Gastroesophageal sphincter (tissue), 4 donors: ENCODE data around the gene BAK1. TPM values are rescaled to one million over a fixed set of nuclear protein-coding genes. Genes with fewer than 3 reads are reported as not detected.
"Not testable (repeated sequence)": the region's sequence is repeated elsewhere in the genome, so short reads cannot be mapped to it uniquely, and the experiment has no call there.

ENCODE experiments used
- ATAC-seq: fragments of 150-250 bp; one replicate; pipeline ENCODE4 v1.9.1; 2016; ENCODE audit warnings: mild to moderate bottlenecking, moderate library complexity
- H3K27ac ChIP-seq, 4 donors: fragments of 200-600 bp; sonication (generic) in 3 of 4; 1 replicate in 3 of 4; 2 replicates in 1 of 4; pipeline ENCODE4 v1.5.1; 2016 to 2019
- H3K27me3 ChIP-seq: fragments of 200-600 bp; sonication (generic); one replicate; pipeline ENCODE4 v1.5.1; 2019
- H3K36me3 ChIP-seq, 2 donors: fragments of 200-600 bp; sonication (generic); one replicate each; pipeline ENCODE4 v1.5.1; 2019; ENCODE audit warnings: control low read depth in 1 of 2
- H3K4me1 ChIP-seq, 3 donors: fragments of 200-600 bp; sonication (generic); 1 replicate in 2 of 3; 2 replicates in 1 of 3; pipeline ENCODE4 v1.5.1; 2016 to 2019; ENCODE audit warnings: control low read depth in 2 of 3
- H3K4me3 ChIP-seq, 2 donors: fragments of 200-600 bp; sonication (generic); one replicate each; pipeline ENCODE4 v1.5.1; 2019; ENCODE audit warnings: mild to moderate bottlenecking in 1 of 2, moderate library complexity in 1 of 2
- H3K9me3 ChIP-seq, 3 donors: fragments of 200-600 bp; sonication (generic); one replicate each; pipeline ENCODE4 v1.5.1; 2017 to 2019; ENCODE audit warnings: control low read depth in 2 of 3
- CTCF ChIP-seq, 4 experiments: fragments of 200-600 bp in 2 of 4; fragments of 450-650 bp in 2 of 4; sonication (generic) in 1 of 4; IDR thresholded peaks; one replicate each; pipeline ENCODE4 v1.5.1; 2017 to 2019; ENCODE audit warnings: antibody characterized with exemption in 4 of 4, mild to moderate bottlenecking in 2 of 4, moderate library complexity in 2 of 4
- EP300 ChIP-seq: sonication (generic); formaldehyde crosslinking; IDR thresholded peaks from one replicate; pipeline ENCODE4 v1.6.1; 2017; ENCODE audit warnings: antibody characterized with exemption, mild to moderate bottlenecking
- POLR2A ChIP-seq, 2 donors: fragments of 450-650 bp; IDR thresholded peaks; one replicate each; pipeline ENCODE4 v1.6.1; 2017; ENCODE audit warnings: antibody characterized with exemption in 2 of 2, mild to moderate bottlenecking in 2 of 2, moderate library complexity in 1 of 2
- POLR2AphosphoS5 ChIP-seq: sonication (generic); formaldehyde crosslinking; IDR thresholded peaks from one replicate; pipeline ENCODE4 v1.6.1; 2017; ENCODE audit warnings: antibody characterized with exemption
- WGBS, 2 donors: methylation state at CpG; one replicate each; pipeline ENCODE4 v1.1.5; 2018; ENCODE audit warnings: low coverage in 1 of 2; 5-methylcytosine and 5-hydroxymethylcytosine counted together
- total RNA-seq, 4 donors: library from RNA; depleted of rRNA; stranded (reverse); fragments of >200 nt; gene quantifications; one replicate each; pipeline ENCODE4 v1.1.0, GENCODE V29; 2016

The BAK1 gene
- total RNA-seq, 4 donors from 2014 or later, result 7.3 to 14.3 (median 11.0) TPM

GRCh38 chr6:33604941-33605854 lies 25.1 kb upstream of the BAK1 start:
- Histone ChIP-seq H3K36me3 (no peaks in the 10 kb centered on the region), H3K27me3 (peaks cover 11% of the 10 kb centered on the region), H3K9me3 (peaks cover 0 to 15% (median 0%) of the 10 kb centered on the region in 3 donors), H3K4me1 (peaks cover 0 to 34% (median 7%) of the 10 kb centered on the region in 3 donors), H3K4me3 (no peak overlapping the region), H3K27ac (no peak overlapping the region)
- ATAC-seq, result no peak
- TF ChIP-seq EP300 (no peak), CTCF (IDR thresholded peaks at IDR 0.05) (no peak), POLR2AphosphoS5 (no peak), POLR2A (IDR thresholded peaks at IDR 0.05) (no peak)
- 88 to 92% methylated on average over 2 to 4 of the region's 4 CpGs for WGBS, 2 donors

DNA sequence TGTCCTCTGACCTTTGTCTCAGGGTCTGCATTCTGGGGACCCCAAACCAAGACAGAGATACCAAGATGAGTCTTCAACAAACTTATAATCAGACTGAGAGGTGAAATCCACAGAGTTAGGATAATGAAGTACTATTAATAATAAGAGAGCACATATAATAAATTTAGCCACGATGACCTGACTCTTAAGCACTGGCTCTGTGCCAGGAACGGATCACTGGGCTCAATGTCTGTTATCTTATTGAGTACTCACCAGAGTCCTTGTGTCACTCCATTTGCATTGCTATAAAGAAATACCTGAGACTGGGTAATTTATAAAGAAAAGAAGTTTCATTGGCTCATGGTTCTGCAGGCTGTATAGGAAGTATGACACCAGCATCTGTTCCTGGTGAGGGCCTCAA lies 22.1 kb upstream of the BAK1 start:
- no peak overlapping the region for H3K27ac ChIP-seq
- WGBS, 2 donors, result 5 to 14% methylated on average over 2 of the region's 2 CpGs
- peaks cover 0 to 3% (median 0%) of the 10 kb centered on the region in 3 donors for H3K4me1 ChIP-seq
- H3K27me3 ChIP-seq, result peaks cover 6% of the 10 kb centered on the region
- no peak overlapping the region for H3K4me3 ChIP-seq
- H3K9me3 ChIP-seq, result peaks cover 0 to 15% (median 0%) of the 10 kb centered on the region in 3 donors
- no peak for ATAC-seq
- no peak for TF ChIP-seq EP300
- TF ChIP-seq POLR2AphosphoS5, result no peak
- no peak for TF ChIP-seq CTCF (IDR thresholded peaks at IDR 0.05)
- TF ChIP-seq POLR2A (IDR thresholded peaks at IDR 0.05), result no peak
- H3K36me3 ChIP-seq, result no peaks in the 10 kb centered on the region

GRCh38 chr6:33600761-33601160 lies 20.7 kb upstream of the BAK1 start:
- no peaks in the 10 kb centered on the region for H3K36me3 ChIP-seq

GRCh38 chr6:33599413-33599938 lies 19.4 kb upstream of the BAK1 start:
- no peaks in the 10 kb centered on the region for H3K36me3 ChIP-seq
- peaks cover 0 to 8% (median 0%) of the 10 kb centered on the region in 3 donors for H3K9me3 ChIP-seq
- H3K4me1 ChIP-seq, result no peaks in the 10 kb centered on the region
- 25 to 80% methylated on average over 1 to 4 of the region's 9 CpGs for WGBS, 2 donors
- peaks cover 14% of the 10 kb centered on the region for H3K27me3 ChIP-seq
- TF ChIP-seq POLR2AphosphoS5 (no peak), CTCF (IDR thresholded peaks at IDR 0.05) (no peak), EP300 (no peak), POLR2A (IDR thresholded peaks at IDR 0.05) (no peak)
- ATAC-seq, result no peak
- H3K4me3 ChIP-seq, result no peak overlapping the region
- no peak overlapping the region for H3K27ac ChIP-seq

More at GRCh38 chr6:33600761-33601160, 20.7 kb upstream of the BAK1 start:
- no peak for TF ChIP-seq POLR2AphosphoS5
- H3K27ac ChIP-seq, result no peak overlapping the region
- H3K27me3 ChIP-seq, result peaks cover 6% of the 10 kb centered on the region
- H3K4me1 ChIP-seq, result no peaks in the 10 kb centered on the region
- H3K9me3 ChIP-seq, result peaks cover 0 to 15% (median 0%) of the 10 kb centered on the region in 3 donors
- no peak for ATAC-seq
- 93 to 100% methylated on average over 1 to 3 of the region's 6 CpGs for whole genome bisulfite sequencing, 2 donors
- no peak overlapping the region for H3K4me3 ChIP-seq

- H3K27me3 ChIP-seq, result peaks cover 29% of the 10 kb centered on the region
- H3K36me3 ChIP-seq, result no peaks in the 10 kb centered on the region
- ATAC-seq, result no peak
- TF ChIP-seq CTCF (IDR thresholded peaks at IDR 0.05) (no peak), EP300 (no peak), POLR2AphosphoS5 (no peak), POLR2A (IDR thresholded peaks at IDR 0.05) (no peak)
- 20 to 67% methylated on average over 2 of the region's 4 CpGs for WGBS, 2 donors
- H3K4me3 ChIP-seq, result no peak overlapping the region
- H3K27ac ChIP-seq, result no peak overlapping the region
- H3K9me3 ChIP-seq, result no peaks in the 10 kb centered on the region
- H3K4me1 ChIP-seq, result peaks cover 0 to 7% (median 0%) of the 10 kb centered on the region in 3 donors
Observed at GRCh38 chr6:33597551-33598322, 17.7 kb upstream of the BAK1 start.

GRCh38 chr6:33596894-33597293 lies 16.8 kb upstream of the BAK1 start:
- H3K27ac ChIP-seq, ATAC-seq, H3K4me3 ChIP-seq, H3K4me1 ChIP-seq, H3K36me3 ChIP-seq, H3K9me3 ChIP-seq: not testable (repeated sequence)
- peaks cover 32% of the 10 kb centered on the region for H3K27me3 ChIP-seq
- WGBS, 2 donors, result 100% methylated on average over 3 of the region's 5 CpGs; no CpG with 5 or more reads in 1 of the 2 donors
